Measurements from ENCODE around the gene GZMM.

The GZMM gene

DNA sequence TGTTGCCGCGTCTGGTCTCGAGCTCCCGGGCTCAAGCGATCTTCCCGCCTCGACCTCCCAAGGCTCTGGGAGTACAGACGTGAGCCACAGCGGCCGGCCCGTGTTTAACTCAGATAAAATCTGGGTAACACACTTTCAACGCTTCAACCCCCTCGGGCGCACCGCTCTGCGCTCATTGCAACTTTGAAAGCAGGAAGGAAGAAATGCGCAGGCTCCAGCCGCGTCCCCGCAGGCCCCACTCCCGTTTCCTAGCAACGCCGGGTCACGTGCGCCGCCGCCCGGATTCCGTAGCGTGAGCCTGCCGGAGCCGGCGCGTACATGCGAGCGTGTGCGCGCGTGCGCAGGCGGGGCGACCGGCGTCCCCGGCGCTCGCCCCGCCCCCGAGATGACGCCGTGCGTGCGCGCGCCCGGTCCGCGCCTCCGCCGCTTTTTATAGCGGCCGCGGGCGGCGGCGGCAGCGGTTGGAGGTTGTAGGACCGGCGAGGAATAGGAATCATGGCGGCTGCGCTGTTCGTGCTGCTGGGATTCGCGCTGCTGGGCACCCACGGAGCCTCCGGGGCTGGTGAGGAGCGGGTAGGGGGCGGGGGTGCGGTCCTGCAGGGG, 28.4 kb downstream of the GZMM start, which contains the start of gene BSG:
Gene BSG (plus strand): TSS at position 457 of the 603 bp plus-strand sequence. CDS start 39 bp downstream, at position 496.
- H3K27me3 ChIP-seq (replicated peaks; ENCODE audit: control insufficient read depth, insufficient read depth, low read length) = no peaks in the 10 kb centered on the region
- DNase-seq (ENCODE audit: extremely low read depth, insufficient read length) = peak; percentile 98
- TF ChIP-seq, protein P1, sequence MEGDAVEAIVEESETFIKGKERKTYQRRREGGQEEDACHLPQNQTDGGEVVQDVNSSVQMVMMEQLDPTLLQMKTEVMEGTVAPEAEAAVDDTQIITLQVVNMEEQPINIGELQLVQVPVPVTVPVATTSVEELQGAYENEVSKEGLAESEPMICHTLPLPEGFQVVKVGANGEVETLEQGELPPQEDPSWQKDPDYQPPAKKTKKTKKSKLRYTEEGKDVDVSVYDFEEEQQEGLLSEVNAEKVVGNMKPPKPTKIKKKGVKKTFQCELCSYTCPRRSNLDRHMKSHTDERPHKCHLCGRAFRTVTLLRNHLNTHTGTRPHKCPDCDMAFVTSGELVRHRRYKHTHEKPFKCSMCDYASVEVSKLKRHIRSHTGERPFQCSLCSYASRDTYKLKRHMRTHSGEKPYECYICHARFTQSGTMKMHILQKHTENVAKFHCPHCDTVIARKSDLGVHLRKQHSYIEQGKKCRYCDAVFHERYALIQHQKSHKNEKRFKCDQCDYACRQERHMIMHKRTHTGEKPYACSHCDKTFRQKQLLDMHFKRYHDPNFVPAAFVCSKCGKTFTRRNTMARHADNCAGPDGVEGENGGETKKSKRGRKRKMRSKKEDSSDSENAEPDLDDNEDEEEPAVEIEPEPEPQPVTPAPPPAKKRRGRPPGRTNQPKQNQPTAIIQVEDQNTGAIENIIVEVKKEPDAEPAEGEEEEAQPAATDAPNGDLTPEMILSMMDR (IDR thresholded peaks at IDR 0.05; ENCODE audit: insufficient read depth, low read length, poor library complexity, severe bottlenecking) = no peak
- peak within 1 kb of the TSS; percentile 98 for H3K4me3 ChIP-seq (replicated peaks; ENCODE audit: low read depth, low read length)
- H3K36me3 ChIP-seq (ENCODE audit: control insufficient read depth, insufficient read depth, low read length) = peaks cover 6% of the 10 kb centered on the region

DNA sequence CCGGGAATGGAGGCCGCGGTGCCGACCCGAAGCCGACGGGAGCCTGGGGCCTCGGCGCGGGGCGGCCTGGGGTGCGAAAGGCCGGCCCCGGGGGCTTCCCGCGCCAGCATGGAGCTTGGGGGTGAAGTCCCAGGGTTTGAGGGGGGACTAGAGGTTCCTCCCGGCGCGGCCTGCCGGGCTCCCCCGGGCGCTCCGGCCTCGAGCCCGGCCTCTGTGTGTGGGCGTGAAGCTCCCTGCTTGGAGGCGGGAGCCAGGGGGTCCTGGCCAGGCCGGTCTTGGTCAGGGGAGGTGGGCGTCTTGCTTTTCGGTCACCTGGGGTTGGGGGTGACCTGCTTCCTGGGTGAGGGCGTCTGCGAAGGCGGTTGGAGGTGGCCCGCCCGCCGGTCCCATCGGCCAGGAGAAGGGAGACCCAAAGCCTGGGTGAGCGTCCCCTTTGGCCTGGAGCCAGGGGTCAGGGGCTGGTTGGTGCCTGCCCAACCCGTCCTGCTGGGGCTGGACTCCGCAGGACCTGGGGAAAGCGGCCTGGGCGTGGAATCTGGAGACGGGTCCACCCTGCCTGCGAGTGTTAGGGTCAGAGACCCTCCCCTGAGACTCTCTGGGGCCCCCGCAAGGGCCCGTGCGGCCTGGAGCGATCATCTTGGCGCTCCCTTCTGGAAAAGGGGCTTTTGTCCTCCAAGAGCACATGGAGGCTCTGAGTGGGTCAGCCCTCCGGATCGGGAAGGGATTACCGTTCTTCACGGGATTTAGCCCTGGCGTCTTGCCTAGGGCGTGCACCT, 29.1 kb downstream of the GZMM start:
- peak; percentile 48 for DNase-seq (ENCODE audit: extremely low read depth, insufficient read length)
- Histone ChIP-seq H3K4me3 (replicated peaks; ENCODE audit: low read depth, low read length) (peak overlapping the region; percentile 98), H3K36me3 (ENCODE audit: control insufficient read depth, insufficient read depth, low read length) (peaks cover 10% of the 10 kb centered on the region), H3K27me3 (replicated peaks; ENCODE audit: control insufficient read depth, insufficient read depth, low read length) (no peaks in the 10 kb centered on the region)
- TF ChIP-seq, protein P1 (IDR thresholded peaks at IDR 0.05; ENCODE audit: insufficient read depth, low read length, poor library complexity, severe bottlenecking) = no peak

DNA sequence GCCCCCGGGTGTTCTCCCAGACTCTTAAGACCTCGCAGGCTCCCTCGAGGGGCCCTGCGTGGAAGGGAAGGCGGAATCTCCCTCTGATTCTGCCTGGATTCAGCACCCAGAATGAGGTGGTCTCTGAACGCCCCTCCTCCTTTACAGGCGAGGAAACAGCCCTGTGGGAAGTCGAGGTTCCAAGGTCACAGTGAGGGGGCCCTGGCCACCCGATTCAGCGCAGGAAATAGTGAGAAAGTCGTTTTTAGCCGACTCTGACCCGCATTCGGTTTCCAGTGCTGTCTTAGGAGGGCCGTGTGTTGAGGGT, 29.6 kb downstream of the GZMM start:
- peak overlapping the region; percentile 98 for H3K4me3 ChIP-seq (replicated peaks; ENCODE audit: low read depth, low read length)
- TF ChIP-seq, protein P1 (IDR thresholded peaks at IDR 0.05; ENCODE audit: insufficient read depth, low read length, poor library complexity, severe bottlenecking) = no peak
- no peak for DNase-seq (ENCODE audit: extremely low read depth, insufficient read length)
- H3K27me3 ChIP-seq (replicated peaks; ENCODE audit: control insufficient read depth, insufficient read depth, low read length) = no peaks in the 10 kb centered on the region
- H3K36me3 ChIP-seq (ENCODE audit: control insufficient read depth, insufficient read depth, low read length) = peaks cover 13% of the 10 kb centered on the region

DNA sequence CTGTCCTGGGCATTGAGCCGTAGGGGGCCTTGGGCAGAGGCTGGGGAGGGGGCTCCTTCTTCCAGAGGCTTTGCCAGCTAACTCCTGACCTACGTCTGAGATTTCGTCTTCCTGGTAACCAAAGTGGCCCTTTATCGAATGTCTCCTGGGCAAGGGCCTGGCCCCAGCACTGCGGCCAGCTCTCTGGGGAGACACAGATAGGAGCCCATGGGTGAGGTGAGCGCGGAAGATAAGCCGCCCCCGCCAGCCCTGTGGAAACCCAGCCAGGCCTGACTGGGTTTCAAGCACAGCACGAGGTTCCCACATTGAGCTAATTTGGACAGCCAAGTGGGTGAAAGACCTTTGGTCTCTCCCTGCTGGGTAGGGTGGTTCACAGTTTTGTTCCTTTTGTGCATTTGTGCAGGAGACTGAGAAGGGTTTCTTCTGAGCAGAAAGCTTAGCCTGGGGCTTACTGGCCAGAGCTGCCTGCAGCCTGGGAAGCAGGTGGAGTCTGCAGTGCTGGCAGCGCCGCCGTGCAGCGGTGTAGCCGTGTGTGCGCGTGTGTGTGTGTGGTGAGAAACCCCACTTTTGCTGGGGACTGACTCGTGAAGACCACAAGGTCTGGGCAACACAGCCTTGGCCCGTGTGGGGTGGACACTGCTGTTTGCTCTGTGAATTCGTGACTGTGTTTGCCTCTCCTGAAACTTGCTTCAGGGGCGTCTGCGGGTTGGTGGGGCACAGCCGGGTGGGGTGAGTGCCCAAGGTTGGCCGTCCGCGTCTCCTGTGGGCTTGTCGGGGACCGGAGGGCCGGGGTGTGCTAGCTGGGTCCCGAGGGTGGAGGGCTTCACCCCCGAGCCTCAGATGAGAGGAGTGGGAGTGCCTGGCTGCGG, 31.0 kb downstream of the GZMM start:
- TF ChIP-seq, protein P1 (IDR thresholded peaks at IDR 0.05; ENCODE audit: insufficient read depth, low read length, poor library complexity, severe bottlenecking) = no peak
- Histone ChIP-seq H3K4me3 (replicated peaks; ENCODE audit: low read depth, low read length) (peak overlapping the region; percentile 98), H3K36me3 (ENCODE audit: control insufficient read depth, insufficient read depth, low read length) (peaks cover 22% of the 10 kb centered on the region), H3K27me3 (replicated peaks; ENCODE audit: control insufficient read depth, insufficient read depth, low read length) (no peaks in the 10 kb centered on the region)
- peak; percentile 68 for DNase-seq (ENCODE audit: extremely low read depth, insufficient read length)

DNA sequence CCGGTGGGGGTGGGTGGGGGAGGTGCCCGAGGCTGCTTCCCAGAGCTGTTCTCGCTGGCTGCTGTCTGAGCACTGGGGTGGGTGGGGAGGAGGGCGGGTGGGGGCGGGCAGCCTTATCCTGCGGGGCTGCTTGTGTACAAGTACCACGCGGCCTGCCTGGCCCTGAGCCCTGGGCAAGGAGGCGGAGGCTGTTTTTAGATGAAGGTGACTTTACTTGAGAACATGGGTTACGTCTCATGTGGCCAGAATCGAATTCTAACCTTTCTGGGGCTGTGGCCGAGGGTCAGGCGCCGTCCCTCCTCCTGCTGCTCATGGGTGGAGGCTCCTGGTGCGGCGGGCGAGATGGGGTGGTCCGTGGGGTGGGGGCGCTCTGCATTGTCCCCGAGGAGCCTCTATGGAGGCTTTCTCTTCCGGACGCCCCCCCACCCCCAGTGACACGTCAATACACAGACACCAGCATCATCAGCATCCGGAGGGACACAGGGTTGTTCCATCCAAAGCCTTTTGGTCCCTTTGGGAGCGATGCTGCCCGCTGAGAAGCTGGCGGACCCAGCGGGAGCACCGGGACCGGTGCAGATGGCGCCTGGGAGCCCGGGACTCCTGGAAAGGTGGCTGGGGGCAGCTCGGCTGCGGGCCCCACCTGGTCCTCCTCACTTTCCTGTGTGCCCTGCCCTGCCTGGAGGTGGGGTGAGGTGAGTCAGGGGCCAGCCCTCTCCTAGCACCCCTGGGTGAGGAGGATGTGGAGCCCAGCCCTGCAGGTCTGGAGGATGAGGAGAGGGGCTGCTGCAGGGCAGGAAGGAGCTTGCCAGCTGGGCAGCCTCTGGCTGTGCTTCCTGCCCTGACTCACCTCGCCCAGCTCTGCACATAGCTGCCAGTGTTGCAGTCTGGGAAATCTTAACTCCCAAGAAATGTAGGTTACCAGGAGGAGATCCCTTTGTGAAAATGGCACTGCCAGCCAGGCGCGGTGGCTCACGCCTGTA, 32.0 kb downstream of the GZMM start:
- no peak for DNase-seq (ENCODE audit: extremely low read depth, insufficient read length)
- H3K27me3 ChIP-seq (replicated peaks; ENCODE audit: control insufficient read depth, insufficient read depth, low read length) = no peaks in the 10 kb centered on the region
- peaks cover 29% of the 10 kb centered on the region for H3K36me3 ChIP-seq (ENCODE audit: control insufficient read depth, insufficient read depth, low read length)
- peak overlapping the region; percentile 98 for H3K4me3 ChIP-seq (replicated peaks; ENCODE audit: low read depth, low read length)
- TF ChIP-seq, protein P1 (IDR thresholded peaks at IDR 0.05; ENCODE audit: insufficient read depth, low read length, poor library complexity, severe bottlenecking) = no peak

All from GM06990 (cell line).